GM18873 (cell line): ENCODE measurements around the gene TMEM235.

Experiments
- ATAC-seq: cut with Tn5 transposase; IDR thresholded peaks from one replicate; pipeline ENCODE4 v1.9.1; 2021; ENCODE audit warnings: mild to moderate bottlenecking, moderate library complexity, moderate number of reproducible peaks; ENCODE audit not compliant: unreplicated experiment, low FRiP score

The TMEM235 gene

DNA sequence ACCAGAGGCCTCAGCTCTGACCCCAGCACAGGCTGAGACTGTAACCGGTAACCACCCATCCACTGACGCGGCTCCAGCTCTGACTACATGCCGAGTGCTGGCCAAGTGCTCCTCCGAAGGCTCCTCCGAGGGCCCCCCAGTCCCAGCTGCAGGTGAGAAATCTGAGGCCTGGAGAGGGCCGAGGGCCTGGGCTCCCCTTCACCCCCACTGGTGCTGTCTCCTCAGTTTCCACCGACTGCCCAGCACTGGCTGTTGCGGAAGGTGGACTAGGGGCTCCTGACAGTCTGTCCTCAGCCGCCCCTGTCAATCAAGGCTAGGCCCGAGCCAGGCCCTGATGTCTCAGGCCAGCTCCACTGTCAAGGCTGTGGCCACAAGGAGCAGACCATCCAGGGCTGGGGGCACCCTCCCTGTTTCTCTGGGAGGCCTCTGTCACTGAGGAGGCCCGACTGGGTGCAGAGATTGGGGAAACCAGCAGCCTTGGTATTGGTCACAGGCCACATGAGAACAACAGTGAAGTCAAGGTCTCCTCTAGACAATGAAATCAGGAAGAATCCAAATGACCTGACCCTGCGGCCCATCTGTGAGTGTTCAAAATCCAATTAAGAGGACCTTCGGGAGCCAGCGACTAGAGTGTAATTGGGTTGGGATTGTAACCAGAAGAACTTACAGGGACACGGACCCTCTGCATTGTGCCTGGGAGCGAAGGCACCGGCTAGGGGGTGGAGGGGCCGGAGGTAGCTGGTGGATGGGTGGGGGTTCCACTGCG lies 5.1 kb downstream of the TMEM235 start:
- ATAC-seq: no peak

DNA sequence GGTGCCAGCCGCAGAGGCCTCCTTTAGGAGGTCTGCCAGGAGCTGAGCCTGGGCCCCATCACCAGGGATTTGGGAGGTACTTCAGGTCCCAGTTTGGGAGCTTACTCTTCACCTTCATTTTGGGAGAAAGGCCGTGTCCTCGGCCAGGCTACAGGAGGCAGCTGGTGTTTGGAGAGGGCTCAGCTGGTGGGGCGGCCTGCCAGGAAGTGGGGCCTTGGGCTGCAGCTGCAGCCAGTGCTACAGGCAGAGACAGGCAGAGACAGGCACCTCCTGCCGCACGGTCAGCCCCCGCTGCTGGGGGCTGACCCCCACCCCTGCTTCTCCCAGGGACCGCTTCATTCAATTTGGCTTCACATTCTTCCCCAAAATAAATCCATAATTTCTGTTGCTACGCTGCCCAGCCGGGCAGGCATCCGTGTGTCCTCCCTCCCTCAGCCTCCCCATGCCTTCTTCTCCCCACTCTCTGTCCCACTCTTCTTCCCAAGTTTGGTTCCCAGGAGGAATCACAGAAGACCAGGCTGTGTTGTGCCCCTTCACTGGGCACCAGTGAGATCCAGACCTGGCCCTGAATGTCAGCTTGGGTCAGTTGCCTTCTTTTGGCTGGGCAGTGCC lies 6.1 kb downstream of the TMEM235 start:
- ATAC-seq: no peak

GRCh38 chr17:78238823-78239488 lies 7.5 kb downstream of the TMEM235 start:
- no peak for ATAC-seq

DNA sequence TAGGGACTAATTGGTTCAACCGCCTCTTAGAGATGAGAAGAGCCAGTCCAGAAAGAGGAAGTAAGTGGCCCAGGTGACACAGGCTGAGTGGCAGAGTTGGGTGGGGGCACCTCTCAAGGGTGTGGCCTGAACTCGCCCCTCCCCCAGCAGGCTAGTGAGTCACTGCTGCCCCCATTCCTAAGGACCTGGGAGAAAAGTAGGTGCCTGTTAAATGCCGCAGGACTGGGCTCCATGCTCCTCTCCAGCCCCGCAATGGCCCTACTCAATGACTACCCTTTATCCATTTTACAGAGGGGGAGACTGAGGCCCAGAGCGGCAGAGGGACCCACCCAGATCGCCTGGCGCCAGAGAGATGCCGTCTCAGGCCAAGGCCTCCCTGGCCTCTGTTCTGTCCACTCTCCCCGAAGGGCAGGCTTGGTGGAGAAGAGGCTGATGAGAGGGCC lies 8.1 kb downstream of the TMEM235 start:
- no peak for ATAC-seq

DNA sequence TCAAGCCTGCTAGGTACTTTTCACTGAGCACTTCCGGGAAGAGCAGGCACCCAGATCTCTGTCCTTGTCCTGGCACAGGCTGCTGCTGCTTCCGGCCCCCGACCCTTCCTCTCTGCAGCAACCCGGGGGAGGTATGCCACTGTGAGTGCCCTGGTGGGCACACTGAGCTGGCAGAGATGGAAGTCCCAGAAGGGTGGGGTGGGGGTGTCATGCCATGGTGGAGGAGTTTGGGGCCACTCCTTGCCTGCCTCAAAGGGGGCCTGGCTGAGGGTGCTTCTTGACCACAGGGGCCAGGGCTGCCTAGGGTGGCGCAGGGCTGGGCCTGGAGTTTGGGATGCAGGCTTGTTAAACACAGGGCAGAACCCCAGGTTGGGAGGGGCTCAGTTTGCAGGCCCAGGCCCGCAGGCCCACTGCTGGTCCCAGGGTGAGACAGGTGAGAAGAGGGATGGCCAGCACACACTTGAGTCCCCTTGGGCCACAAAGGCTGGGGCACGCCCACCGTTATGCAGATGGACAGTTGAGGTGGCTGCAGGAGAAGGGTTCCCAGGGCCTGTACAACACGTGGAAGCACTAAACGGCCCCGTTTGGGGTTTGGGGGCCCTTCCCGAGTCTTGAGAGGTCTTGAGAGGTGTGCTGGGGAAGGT lies 8.7 kb downstream of the TMEM235 start:
- ATAC-seq: no peak

DNA sequence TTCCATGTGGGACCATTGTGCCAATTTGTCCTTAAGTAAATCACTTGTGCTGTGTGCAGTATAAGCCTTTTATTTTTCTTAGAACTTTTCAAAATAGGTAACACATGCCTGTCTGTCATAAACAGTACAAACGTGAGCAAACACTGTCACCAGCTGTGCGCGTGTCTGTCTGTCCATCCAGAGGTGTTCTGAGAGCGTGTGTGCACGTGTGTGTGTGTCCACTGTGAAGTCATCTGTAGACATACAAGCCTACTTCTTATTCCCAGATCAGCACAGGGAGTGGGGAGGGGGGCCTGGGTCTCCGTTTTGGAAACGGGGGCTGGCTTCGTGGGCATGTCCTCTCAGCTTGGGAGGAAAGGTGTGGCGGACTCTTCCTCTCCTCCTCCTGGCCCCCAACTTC lies 9.4 kb downstream of the TMEM235 start:
- ATAC-seq: no peak

- no peak for ATAC-seq
These were observed 10.0 kb downstream of the TMEM235 start for GRCh38 chr17:78241277-78242023.

DNA sequence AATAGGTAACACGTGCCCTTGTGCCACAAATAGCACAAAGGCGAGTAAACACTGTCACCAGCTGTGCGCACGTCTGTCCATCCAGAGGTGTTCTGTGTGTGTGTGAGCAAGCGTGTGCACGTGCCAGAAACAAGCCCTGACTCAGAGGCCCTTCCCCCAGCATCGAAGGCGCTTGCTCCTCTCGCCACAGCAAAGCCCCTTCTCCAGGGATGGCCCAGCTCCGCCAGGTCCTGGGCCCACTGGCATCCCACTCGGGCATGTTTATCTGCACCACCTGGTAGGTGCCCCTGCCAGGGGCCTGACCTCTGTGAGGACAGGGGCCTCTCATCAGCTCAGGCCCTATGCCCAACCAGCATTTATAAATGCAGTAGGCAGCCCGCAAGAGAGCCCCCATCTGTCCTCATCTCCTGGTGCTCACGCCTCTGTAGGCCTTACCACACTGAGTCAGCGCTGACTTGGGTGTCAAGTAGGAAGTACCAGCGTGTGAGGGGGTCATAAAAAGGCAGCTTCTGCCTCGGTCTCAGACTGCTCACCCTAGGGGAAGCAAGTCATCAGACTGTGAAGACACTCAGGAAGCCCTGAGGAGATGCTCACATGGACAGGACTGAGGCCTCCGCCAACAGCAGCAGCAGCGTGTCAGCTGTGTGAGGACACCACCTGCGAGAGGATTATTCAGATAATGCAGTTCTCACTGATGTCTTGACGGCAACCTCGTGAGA lies 10.8 kb downstream of the TMEM235 start:
- ATAC-seq: no peak

GRCh38 chr17:78247304-78247703 lies 15.9 kb downstream of the TMEM235 start:
- no peak for ATAC-seq

DNA sequence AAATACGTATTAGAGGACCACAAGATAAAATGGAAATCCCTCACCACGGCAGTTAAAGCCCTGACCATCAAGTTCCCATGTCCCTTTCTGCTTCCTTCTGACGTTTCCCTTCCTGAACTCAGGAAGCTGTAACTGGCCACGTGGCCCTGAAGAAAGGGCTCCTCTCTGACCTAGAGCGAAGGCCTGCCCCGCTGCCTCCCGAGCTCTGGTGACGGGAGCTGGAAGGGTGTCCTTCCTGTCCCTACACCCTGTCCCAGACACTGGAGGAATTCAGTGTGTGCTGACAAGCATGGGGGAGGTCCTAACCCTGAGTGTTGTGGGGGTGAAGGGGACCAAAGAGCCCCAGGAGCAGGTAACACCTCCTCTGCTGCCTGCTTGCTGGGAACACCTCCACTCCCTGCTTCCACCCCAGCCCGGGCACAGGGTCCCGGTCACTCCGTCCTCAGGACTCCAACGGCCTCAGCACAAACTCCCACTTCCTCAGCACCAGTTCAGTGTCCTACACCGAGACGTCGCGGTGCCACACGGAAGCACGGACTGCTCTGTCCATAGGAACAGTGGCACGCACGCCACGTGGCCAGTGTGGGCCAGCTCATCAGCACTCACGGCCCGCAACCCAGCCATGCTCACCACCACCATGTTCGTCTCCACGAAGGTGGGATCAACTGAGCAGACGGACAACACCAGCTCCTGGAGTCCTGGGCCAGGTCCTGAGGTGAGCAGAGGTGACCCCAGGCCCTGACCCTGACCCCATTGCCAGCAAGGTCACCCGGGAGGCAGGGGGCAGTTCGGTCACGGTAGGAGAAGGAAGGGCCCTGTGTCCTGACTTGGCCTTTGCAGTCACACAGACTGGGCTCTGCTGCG lies 16.9 kb downstream of the TMEM235 start:
- ATAC-seq: no peak

- no peak for ATAC-seq
These were observed 17.8 kb downstream of the TMEM235 start for GRCh38 chr17:78249074-78249817.

DNA sequence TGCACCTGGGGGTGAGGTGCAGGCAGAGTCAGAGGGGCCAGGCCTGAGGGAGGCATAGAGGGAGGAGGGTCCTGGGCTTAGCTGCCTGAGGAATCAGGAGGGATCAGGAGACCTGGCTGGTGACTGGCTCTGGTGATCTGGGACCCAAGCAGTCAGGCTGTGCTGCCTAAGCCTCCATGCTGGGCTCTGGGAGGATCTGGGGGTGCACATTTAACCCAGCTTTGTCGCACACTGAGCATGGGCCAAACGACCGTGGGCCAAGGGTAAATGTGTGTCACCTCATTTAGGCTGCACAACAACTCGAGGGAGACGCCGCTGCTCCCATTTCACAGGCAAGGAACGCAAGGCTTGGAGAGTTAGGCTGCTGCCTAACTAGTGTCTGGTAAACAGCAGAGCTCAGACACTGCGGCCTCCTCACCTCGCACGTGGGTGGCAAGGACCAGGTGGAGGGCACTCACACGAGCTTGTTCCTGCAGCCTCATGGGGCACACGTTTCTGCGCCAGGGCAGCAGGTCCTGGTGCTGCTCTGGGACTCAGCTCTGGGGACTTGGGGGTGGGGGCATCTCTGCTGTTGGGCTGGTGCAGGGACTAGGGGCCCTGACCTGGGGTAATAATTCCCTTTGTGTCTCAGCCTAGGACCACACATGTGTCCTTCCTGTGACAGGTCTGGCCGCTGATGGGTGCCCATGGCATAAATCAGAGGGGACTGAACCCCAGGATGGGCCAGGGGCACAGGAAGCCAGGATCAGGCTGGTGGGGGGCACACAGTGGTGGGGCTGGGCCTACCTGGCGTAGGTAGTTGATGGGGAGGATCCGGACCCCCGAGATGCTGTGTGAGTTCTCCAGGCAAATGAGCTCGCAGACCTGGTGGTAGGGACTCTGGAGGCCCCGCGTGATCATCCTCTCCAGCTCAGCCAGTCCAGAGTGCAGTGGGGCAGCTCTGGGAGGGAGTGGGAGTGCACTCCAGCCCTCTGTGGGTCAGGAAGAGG lies 18.7 kb downstream of the TMEM235 start:
- no peak for ATAC-seq

DNA sequence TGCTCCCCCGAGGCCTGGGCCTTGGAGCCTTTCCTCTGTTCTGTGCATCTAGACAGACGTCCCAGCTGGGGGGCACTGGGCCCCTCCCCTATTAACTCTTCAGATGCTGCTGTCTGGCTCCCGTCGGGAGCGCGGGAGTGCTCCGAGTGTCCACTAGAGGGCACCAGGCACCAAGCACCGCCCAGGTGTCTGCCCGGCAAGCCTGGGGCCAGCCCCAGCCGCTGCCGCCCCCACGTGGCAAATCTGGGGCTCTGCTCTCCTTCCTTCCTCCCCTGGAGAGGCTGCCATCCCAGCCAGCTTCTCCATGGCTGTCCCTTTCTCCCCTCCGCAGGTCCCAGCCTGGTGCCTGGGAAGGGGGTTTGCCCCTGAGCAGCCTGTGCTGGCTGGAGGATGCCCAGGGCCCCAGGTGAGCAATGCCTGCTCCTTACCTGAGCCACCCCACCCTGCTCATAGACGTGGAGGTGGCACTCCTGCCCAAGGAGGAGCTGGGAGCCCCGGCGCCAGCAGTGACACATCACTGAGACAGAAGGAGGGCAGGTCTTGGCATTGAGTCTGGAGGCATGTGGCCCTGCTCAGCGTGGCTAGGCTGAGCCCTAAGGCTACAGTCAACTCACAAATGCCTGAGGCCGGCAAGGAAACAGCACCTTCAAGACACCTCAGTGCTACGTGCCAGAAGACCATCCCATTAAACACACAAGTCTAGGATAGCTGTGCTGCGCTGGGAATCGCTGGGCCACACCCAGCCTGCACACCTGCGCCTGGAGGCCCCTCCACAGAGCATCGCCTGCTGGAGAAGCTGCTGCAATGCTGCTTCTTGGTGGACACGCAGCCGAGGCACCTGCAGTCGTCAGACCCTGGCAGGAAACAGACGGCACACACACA lies 19.7 kb downstream of the TMEM235 start:
- no peak for ATAC-seq

DNA sequence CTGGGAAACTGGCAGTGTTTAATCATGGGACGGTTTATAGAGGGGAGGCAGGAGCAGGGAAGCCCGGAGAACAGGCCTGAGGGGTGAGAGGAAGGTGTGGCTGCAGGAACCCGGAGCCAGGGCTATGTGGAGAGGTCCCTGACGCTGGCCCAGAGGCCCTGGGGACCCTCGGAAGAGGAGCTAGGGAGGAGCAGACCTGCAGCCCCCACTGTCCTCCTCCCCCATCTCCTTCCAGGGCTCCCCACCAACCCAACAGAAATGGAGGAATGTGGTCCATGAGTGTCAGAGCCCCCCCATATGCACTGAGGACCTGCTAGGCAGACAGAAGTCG lies 20.3 kb downstream of the TMEM235 start:
- ATAC-seq: no peak

DNA sequence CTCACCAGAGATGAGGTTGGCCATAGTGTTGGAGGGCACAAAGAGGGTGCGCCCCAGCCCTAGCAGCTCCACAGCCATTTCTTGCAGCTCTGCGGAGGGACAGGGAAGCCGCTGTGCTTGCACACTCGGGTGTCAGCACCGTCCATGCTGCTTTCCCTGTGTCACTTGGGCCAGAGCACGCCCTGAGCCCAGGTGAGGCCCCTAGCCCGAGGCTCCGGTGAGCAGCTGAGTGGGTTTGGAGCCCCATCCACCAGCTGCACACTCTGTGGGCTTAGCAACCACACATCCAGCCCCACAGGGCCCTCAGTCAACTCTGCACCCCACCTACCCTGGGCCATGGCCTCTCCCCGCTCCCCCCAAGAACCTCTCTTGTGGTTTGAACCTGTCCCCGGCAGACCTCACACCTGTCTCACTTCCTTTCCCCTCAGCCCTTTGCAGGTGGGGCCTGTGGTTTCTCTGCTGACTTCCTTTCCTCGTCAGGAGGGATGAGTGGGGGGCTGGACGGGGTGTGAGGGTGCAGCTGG lies 20.7 kb downstream of the TMEM235 start:
- ATAC-seq: no peak
